Nephron (organoid): ENCODE results near the gene ITGB1BP2.
"Not testable (repeated sequence)": the region's sequence is repeated elsewhere in the genome, so short reads cannot be mapped to it uniquely, and the experiment has no call there.

Experiments
- H3K27ac Mint-ChIP-seq, 3 experiments: 2 replicates each; pipeline ENCODE4 v1.8.0; 2020; ENCODE audit warnings: mixed read lengths in 3 of 3, mild to moderate bottlenecking in 2 of 3, moderate library complexity in 1 of 3
- H3K27me3 Mint-ChIP-seq: 2 replicates; pipeline ENCODE4 v1.8.0; 2021; ENCODE audit warnings: low read depth, mild to moderate bottlenecking, moderate library complexity, mixed read lengths
- H3K36me3 Mint-ChIP-seq: 2 replicates; pipeline ENCODE4 v1.8.0; 2020; ENCODE audit warnings: low read depth, mixed read lengths
- H3K4me1 Mint-ChIP-seq: 2 replicates; pipeline ENCODE4 v1.8.0; 2020; ENCODE audit warnings: mixed read lengths
- H3K4me3 Mint-ChIP-seq, 3 experiments: 2 replicates each; pipeline ENCODE4 v1.8.0; 2020; ENCODE audit warnings: mild to moderate bottlenecking in 3 of 3, mixed read lengths in 3 of 3, moderate library complexity in 2 of 3
- H3K9me3 Mint-ChIP-seq: 2 replicates; pipeline ENCODE4 v1.8.0; 2020; ENCODE audit warnings: mixed read lengths
- TF ChIP-seq, protein P1 (sequence below), 3 experiments: fragments of 200-600 bp; sonication (generic); IDR thresholded peaks; one replicate each; pipeline ENCODE4 v1.5.0; 2021; ENCODE audit warnings: antibody characterized with exemption in 3 of 3; ENCODE audit not compliant: unreplicated experiment in 3 of 3

Gene ITGB1BP2

DNA sequence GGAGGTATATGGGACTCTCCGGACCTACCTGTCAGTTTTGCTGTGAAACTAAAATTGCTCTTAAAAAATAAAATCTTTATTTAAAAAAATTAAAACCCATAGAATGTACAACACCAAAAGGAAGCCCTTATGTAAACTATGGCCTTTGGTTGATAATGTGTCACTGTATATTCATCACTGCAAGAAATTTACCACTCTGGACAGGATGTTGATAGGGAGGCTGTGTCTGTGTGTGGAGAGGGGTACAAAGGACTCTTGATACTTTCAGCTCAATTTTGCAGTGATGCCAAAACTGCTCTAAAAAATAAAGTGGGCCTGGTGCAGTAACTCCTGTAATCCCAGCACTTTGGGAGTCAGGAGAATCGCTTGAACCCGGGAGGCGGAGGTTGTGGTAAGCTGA, 44.7 kb upstream of the ITGB1BP2 start:
- peak overlapping the region in 2 of 3 experiments; percentile 40 to 75 for H3K27ac Mint-ChIP-seq
- H3K9me3 Mint-ChIP-seq: peaks cover 4% of the 10 kb centered on the region
- no peaks in the 10 kb centered on the region for H3K4me1 Mint-ChIP-seq
- no peaks in the 10 kb centered on the region for H3K36me3 Mint-ChIP-seq
- no peaks in the 10 kb centered on the region for H3K27me3 Mint-ChIP-seq
- H3K4me3 Mint-ChIP-seq: no peak overlapping the region
- TF ChIP-seq, protein P1, sequence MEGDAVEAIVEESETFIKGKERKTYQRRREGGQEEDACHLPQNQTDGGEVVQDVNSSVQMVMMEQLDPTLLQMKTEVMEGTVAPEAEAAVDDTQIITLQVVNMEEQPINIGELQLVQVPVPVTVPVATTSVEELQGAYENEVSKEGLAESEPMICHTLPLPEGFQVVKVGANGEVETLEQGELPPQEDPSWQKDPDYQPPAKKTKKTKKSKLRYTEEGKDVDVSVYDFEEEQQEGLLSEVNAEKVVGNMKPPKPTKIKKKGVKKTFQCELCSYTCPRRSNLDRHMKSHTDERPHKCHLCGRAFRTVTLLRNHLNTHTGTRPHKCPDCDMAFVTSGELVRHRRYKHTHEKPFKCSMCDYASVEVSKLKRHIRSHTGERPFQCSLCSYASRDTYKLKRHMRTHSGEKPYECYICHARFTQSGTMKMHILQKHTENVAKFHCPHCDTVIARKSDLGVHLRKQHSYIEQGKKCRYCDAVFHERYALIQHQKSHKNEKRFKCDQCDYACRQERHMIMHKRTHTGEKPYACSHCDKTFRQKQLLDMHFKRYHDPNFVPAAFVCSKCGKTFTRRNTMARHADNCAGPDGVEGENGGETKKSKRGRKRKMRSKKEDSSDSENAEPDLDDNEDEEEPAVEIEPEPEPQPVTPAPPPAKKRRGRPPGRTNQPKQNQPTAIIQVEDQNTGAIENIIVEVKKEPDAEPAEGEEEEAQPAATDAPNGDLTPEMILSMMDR (IDR thresholded peaks at IDR 0.05; ENCODE audit: unreplicated experiment in 3 of 3): no peak

- H3K4me1 Mint-ChIP-seq, H3K27me3 Mint-ChIP-seq, H3K27ac Mint-ChIP-seq, H3K4me3 Mint-ChIP-seq: not testable (repeated sequence)
- peaks cover 22% of the 10 kb centered on the region for H3K9me3 Mint-ChIP-seq
- H3K36me3 Mint-ChIP-seq: peaks cover 21% of the 10 kb centered on the region
Observed at GRCh38 chrX:71268624-71269023, 32.9 kb upstream of the ITGB1BP2 start.

DNA sequence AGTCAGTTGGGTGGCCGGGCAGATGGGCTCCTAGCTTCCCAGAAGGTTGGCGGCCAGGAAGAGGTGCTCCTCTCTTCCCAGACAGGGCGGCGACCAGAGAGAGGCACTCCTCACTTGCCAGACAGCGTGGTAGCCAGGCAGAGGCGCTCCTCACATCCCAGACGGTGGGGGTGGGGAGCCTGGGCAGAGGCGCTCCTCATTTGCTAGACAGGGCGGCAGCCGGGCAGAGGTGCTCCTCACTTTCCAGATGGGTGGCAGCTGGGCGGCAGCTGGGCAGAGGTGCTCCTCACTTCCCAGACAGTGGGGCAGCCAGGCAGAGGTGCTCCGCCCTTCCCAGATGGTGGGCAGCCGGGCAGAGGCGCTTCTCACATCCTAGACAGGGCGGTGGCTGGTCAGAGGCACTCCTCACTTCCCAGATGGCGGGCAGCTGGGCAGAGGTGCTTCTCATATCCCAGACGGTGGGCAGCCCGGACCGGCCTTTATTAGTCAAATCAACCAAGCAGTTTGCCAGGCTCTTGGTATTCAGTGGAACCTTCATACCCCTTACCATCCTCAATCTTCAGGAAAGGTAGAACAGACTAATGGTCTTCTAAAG, 31.7 kb upstream of the ITGB1BP2 start:
- Mint-ChIP-seq H3K27ac (no peak overlapping the region), H3K36me3 (peaks cover 27% of the 10 kb centered on the region), H3K4me3 (no peak overlapping the region), H3K27me3 (no peaks in the 10 kb centered on the region), H3K4me1 (no peaks in the 10 kb centered on the region), H3K9me3 (peaks cover 18% of the 10 kb centered on the region)
- TF ChIP-seq, protein P1 (IDR thresholded peaks at IDR 0.05; ENCODE audit: unreplicated experiment in 3 of 3): no peak

DNA sequence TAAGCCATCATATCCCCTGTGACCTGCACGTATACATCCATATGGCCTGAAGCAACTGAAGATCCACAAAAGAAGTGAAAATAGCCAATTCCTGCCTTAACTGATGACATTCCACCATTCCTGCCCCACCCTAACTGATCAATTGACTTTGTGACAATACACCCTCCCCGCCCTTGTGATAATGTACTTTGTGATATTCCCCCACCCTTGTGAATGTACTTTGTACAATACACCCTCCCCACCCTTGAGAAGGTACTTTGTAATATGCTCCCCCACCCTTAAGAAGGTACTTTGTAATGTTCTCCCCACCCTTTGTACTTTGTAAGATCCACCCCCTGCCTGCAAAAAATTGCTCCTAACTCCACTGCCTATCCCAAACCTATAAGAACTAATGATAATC, 29.2 kb upstream of the ITGB1BP2 start:
- H3K27ac Mint-ChIP-seq: not testable (repeated sequence)

GRCh38 chrX:71281300-71281699, 20.2 kb upstream of the ITGB1BP2 start:
- H3K36me3 Mint-ChIP-seq: peaks cover 27% of the 10 kb centered on the region
- H3K27ac Mint-ChIP-seq, H3K4me3 Mint-ChIP-seq, H3K27me3 Mint-ChIP-seq, H3K4me1 Mint-ChIP-seq: not testable (repeated sequence)
- H3K9me3 Mint-ChIP-seq: peaks cover 16% of the 10 kb centered on the region

More for the DNA sequence above, 29.2 kb upstream of the ITGB1BP2 start:
- Mint-ChIP-seq H3K36me3 (peaks cover 24% of the 10 kb centered on the region), H3K9me3 (peaks cover 14% of the 10 kb centered on the region)
- not testable (repeated sequence) for H3K27me3 Mint-ChIP-seq, H3K4me1 Mint-ChIP-seq, H3K4me3 Mint-ChIP-seq

DNA sequence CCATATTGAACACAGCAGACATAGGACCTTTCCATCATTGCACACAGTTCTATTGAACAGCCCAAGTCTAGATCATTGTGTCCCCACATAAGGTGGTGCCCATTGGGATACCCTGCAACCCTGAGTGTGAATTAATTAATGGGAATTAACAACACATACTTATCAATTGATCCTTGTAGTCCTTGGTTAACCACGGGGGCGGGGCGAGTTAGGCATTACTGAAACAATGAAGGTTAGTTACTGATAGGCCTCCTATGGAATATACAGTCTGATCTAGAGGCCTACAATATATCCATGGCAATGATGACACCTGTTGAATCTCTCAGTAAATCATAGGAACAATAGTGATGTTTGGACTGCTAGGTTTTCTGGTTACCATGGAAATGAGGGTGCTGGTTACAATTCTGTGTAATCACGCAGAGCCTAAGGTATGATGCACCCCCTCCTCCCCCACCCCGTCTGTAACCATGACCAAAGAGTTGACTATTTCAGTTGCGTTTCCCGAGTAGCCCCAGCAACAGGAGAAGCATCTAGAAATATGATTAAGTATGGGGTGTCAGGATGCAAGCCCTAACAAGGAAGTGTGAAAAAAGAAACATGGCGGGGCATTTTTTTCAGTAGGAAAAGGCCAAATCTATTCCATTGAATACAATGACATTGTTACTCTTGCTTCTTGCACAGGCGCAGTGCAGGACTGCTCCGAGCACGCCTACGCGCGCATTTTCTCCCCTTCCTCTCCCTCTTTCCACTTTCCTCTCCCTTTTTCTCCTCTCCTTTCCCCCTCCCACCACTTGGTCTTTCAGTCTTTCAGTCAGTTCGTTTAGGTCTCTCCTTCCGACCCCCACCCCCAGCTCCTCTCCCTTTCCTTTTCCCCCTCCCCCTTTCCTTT, 18.8 kb upstream of the ITGB1BP2 start:
- Mint-ChIP-seq H3K9me3 (peaks cover 16% of the 10 kb centered on the region), H3K27ac (peak overlapping the region; percentile 99 to 100 (median 100)), H3K27me3 (no peaks in the 10 kb centered on the region), H3K36me3 (peaks cover 31% of the 10 kb centered on the region), H3K4me1 (peaks cover 6% of the 10 kb centered on the region), H3K4me3 (peak overlapping the region; percentile 99)
- TF ChIP-seq, protein P1 (IDR thresholded peaks at IDR 0.05; ENCODE audit: unreplicated experiment in 3 of 3): no peak

- peaks cover 31% of the 10 kb centered on the region for H3K36me3 Mint-ChIP-seq
- TF ChIP-seq, protein P1 (IDR thresholded peaks at IDR 0.05; ENCODE audit: unreplicated experiment in 3 of 3): peak in 1 of 3 experiments; percentile 6
- no peaks in the 10 kb centered on the region for H3K27me3 Mint-ChIP-seq
- H3K9me3 Mint-ChIP-seq: peaks cover 16% of the 10 kb centered on the region
- peaks cover 7% of the 10 kb centered on the region for H3K4me1 Mint-ChIP-seq
- peak within 1 kb of the TSS; percentile 99 for H3K4me3 Mint-ChIP-seq
- H3K27ac Mint-ChIP-seq: peak within 1 kb of the TSS; percentile 99 to 100 (median 100)
Observed at GRCh38 chrX:71283403-71284143, 18.0 kb upstream of the ITGB1BP2 start, which contains the start of gene NONO. NONO (plus strand) TSS chrX:71283635; CDS start chrX:71290638, 7,003 bp downstream.
